ENCODE results near the gene DEPDC5.

DEPDC5 gene

GRCh38 chr22:31816750-31817149 is 62.9 kb downstream of the DEPDC5 start:
- DNase-seq: no peak

- DNase-seq: no peak
These were observed 64.9 kb downstream of the DEPDC5 start for GRCh38 chr22:31818481-31819392.

GRCh38 chr22:31820655-31821054 is 66.8 kb downstream of the DEPDC5 start:
- DNase-seq: no peak

DNA sequence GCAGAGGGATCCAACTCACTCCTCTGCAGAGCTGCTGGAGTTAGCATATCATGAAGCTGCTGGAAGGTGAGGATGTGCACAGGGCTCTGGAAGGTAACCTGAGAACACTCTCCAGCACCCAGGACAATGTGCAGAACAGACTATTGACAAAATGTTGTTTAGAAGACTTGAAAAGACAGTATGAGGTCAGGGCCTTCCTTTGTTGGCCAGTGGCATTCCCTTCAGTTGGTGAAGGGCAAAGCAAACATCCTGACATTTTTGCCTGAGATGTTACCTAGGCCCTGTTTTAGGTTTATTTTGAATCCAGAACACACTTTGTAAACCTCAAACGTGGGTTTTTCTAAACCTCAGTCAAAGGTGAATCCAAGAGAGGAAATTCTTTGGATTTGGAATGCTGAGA is 67.8 kb downstream of the DEPDC5 start:
- no peak for DNase-seq

DNA sequence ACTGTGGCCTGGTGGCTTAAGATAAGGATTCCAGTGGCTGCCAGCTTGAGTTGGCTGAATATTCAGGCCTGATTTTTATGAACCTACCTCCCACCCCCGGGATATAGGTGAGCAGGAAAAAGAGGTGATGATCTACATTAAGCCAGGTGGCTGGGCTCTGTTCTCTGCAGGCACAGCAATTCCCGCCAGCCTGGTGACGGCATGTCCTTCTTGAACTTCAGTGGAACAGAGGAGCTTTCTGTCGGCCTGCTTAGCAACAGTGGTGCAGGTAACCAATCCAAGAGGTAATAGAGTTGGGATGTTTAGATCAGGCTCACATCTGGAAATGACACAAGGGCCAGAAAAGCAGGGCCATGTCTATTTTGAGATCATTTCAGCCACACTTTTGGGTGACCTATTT is 68.7 kb downstream of the DEPDC5 start:
- no peak for DNase-seq

DNA sequence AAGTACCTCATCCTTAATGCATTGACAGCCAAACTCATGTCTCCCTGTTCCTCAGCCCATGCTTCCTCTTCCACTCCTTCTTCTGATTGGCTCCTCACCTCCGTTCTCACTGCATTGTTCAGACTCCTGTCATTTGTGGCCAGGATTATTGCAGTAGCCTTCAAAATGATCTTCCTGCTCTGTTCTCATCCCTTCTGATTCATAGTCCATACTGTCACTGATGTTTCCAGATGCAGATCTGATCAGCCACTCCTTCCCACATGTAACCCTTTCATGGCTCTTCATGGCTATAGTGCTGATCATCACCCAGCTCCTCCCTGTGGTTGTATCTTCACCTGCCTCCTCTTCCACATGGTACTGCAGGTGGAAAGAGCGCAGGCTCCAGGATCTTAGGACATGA is 71.7 kb downstream of the DEPDC5 start:
- DNase-seq: no peak

DNA sequence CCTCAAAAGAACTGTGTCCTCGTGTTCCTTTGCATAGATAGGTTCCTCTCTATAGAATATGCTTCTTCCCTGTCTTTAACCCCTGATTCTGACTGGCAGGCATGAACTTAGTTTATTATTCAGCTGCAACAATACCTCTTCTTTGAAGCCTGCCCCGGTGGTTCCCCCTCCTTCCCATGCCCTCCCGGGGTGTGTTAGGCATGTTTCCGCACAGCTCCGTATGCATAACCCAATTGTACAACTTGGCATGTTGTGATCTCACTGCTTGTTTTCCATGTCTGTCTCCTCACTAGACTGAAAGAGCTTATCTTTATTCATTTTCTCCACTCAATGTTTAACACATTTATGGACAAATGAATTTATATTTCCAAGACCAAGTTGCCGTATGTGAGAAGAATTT is 72.6 kb downstream of the DEPDC5 start:
- no peak for DNase-seq

DNA sequence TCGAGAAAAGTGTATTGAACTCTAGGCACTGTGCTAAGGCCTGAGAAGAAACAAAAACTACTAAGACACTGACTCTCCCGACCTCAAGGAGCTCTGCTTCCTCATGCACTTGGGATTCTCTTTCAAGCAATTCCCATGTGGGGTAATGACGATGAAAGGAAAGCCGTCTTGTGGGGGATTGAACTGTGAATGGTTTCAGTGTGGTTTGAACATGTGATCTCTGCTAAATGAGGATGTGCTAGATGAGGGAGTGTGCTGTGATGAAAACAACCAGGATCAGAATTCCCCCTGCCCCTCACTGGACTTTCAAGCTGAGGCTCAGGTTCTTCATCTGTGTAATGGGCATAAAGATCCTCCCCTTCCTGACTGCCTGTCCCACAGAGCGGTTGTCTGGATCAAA is 74.9 kb downstream of the DEPDC5 start:
- DNase-seq: no peak

GRCh38 chr22:31829505-31829904 is 75.7 kb downstream of the DEPDC5 start:
- DNase-seq: peak; percentile 54

- no peak for DNase-seq
These were observed 76.9 kb downstream of the DEPDC5 start for GRCh38 chr22:31830721-31831070.

GRCh38 chr22:31833930-31834329 is 80.1 kb downstream of the DEPDC5 start:
- DNase-seq: no peak

- no peak for DNase-seq
These were observed 82.2 kb downstream of the DEPDC5 start for GRCh38 chr22:31836010-31836409.

DNA sequence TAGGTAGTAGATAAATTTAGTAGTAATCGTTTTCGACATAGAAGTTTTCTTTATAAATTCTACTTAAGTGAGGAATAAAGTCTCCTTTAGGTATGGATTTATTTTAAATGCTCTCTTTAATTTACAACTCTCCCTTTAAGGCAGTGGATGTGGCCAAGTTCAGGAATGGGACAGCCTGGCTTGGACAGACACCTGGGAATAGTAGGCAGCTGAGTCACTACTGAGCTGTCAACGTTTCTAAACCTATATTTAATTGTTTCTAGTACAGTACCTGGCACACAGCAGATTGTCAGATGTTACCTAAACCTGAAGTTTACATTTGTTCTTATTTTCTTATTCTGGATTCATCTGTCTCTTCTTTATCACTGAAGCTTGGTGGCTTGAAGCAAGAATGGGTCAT is 85.1 kb downstream of the DEPDC5 start:
- DNase-seq: no peak

- DNase-seq: no peak
These were observed 86.2 kb downstream of the DEPDC5 start for GRCh38 chr22:31839986-31840385.

DNA sequence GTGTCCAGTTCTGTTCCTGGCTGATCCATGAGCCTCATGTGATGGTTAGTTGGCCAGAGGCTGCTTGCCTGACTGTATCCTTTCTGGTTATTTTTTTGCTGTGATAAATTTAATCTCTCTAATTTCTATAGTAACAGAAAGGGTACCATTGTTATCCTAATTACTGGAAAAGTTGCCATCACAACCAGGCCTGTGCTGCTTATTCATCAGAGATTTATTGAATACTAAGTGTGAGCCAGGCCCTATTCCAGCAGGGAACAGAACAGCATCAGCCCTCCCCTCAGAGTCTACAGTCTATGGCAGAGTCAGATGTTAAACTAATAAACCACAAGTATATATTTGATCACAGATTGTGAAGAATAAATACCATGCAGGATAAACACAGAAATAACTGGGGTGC is 86.8 kb downstream of the DEPDC5 start:
- no peak for DNase-seq

- no peak for DNase-seq
These were observed 87.4 kb downstream of the DEPDC5 start for GRCh38 chr22:31841078-31841827.

DNA sequence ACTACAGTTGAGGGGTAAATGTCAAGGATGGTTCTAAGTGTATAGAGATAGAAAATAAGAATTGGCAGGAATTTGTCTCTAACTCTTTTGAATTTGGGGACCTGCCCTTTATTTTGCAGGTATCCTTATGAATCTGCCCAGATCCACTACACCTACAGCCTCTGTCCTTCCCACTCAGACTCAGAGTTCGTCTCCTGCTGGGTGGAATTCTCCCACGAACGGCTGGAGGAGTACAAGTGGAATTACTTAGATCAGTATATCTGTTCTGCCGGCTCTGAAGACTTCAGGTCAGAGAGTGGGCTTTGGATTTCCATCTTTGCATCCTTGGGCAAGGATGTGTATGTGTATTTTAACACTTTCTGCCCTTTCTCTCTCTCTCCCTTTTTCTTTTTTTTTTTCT is 89.7 kb downstream of the DEPDC5 start:
- no peak for DNase-seq

GRCh38 chr22:31844941-31845340 is 91.1 kb downstream of the DEPDC5 start:
- DNase-seq: no peak

- no peak for DNase-seq
These were observed 92.6 kb downstream of the DEPDC5 start for GRCh38 chr22:31846161-31847115.

DNA sequence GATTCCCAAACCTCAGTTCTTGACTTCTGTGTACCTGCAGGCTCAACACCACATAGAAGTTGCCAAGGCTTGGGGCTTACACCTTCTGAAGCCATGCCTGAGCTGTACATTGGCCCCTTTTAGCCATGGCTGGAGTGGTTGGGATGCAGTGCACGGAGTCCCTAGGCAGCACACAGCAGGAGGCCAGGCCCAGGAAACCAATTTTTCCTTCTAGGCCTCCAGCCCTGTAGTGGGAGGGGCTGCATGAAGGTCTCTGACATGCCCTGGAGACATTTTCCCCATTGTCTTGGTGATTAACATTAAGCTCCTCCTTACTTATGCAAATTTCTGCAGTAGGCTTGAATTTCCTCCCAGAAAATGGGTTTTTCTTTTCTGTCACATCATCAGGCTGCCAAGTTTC is 94.6 kb downstream of the DEPDC5 start:
- no peak for DNase-seq

DNA sequence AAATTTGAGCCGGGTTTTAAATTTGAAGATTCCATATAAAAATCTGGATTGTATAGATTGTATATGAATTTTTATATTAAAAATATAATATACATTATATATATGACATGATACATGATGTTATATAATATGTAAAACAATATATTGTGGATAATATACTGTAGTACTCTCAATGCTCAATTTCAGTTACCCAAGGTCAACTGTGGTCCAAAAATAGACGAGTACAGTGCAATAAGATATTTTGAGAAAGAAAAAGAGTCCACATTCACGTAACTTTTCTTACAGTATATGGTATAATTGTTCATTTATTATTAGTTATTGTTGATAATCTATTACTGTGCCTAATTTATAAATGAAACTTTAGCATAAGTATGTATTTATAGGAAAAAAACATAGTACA is 96.3 kb downstream of the DEPDC5 start:
- no peak for DNase-seq

DNA sequence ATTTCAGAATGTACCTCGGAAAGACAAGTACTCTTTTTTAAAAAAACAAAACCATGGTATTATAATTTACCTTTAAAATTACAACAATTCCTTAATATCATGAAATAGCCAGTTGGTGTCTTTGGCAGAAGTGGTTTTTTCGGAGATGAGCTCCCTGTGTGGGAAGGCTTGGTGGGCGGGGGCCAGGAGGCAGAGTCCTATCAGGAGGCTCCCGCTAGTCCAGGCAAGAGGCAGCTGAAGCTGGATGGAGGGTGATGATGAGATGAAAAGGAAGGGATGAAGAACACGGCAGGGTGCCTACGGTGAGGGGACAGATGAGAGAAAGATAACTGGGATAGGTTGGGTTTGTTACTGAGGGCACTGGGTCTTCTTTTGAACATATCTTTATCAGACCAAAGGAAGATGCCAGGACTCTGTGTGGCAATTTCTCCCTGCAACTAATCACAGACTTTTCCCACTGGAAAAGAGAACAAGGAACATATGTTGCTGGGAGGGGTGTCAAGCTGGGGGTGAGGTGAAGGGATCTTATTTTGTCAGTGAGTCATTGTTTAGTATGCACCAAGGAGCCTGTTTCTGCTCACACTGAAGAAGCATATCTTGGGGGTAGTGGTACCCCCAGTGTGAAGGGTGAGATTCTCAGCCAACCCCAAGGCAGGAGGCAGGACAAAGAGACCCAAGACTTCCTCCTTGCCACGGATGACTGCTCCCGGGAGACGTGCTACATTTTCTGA is 99.0 kb downstream of the DEPDC5 start:
- DNase-seq: no peak
